HepG2 (cell line): Measurements from ENCODE around the gene NOVA2. TPM values are rescaled to one million over a fixed set of nuclear protein-coding genes. Genes with fewer than 3 reads are reported as not detected.

Experiments used
- FOSL2 ChIP-seq: sonication (generic); formaldehyde crosslinking; IDR thresholded peaks from 2 replicates; pipeline ENCODE4 v1.4.0; 2020; ENCODE audit warnings: missing genetic modification reagents
- GABPA ChIP-seq, 2 experiments: IDR thresholded peaks; 2 replicates each; pipeline ENCODE4 v1.6.1; 2011 to 2016; ENCODE audit warnings: low read depth in 2 of 2, low read length in 1 of 2, missing biosample characterization in 1 of 2, missing genetic modification characterization in 1 of 2
- GLI4 ChIP-seq: sonication (generic); formaldehyde crosslinking; IDR thresholded peaks from 2 replicates; pipeline ENCODE4 v1.5.1; 2020; ENCODE audit warnings: missing genetic modification reagents, mild to moderate bottlenecking, moderate library complexity, borderline replicate concordance
- HOXA3 ChIP-seq: sonication (generic); formaldehyde crosslinking; IDR thresholded peaks from 2 replicates; pipeline ENCODE4 v1.5.0; 2020; ENCODE audit warnings: missing genetic modification reagents
- KLF16 ChIP-seq, 2 experiments: sonication (generic) in 1 of 2; formaldehyde crosslinking in 1 of 2; IDR thresholded peaks; 2 replicates each; pipeline versions ENCODE4 v1.6.1 to v1.8.0; 2016 to 2023; ENCODE audit warnings: missing genetic modification reagents in 2 of 2, missing compliant biosample characterization in 1 of 2
- MEIS2 ChIP-seq: sonication (generic); formaldehyde crosslinking; IDR thresholded peaks from 2 replicates; pipeline ENCODE4 v1.9.0; 2021; ENCODE audit warnings: mild to moderate bottlenecking, missing genetic modification reagents
- SRY ChIP-seq: sonication (generic); formaldehyde crosslinking; IDR thresholded peaks from 2 replicates; pipeline ENCODE4 v1.8.0; 2022; ENCODE audit warnings: mild to moderate bottlenecking, missing genetic modification reagents
- ZNF232 ChIP-seq: sonication (generic); formaldehyde crosslinking; IDR thresholded peaks from 2 replicates; pipeline ENCODE4 v1.4.0; 2020; ENCODE audit warnings: missing genetic modification reagents, borderline replicate concordance
- ZNF331 ChIP-seq: sonication (generic); formaldehyde crosslinking; IDR thresholded peaks from 2 replicates; pipeline ENCODE4 v1.4.0; 2020; ENCODE audit warnings: missing genetic modification reagents
- ZNF713 ChIP-seq: sonication (generic); formaldehyde crosslinking; IDR thresholded peaks from 2 replicates; pipeline ENCODE4 v1.4.0; 2020; ENCODE audit warnings: mild to moderate bottlenecking, missing genetic modification reagents
- polyA plus RNA-seq, 8 experiments: library from polyadenylated mRNA; depleted of rRNA in 3 of 8; stranded (reverse) in 7 of 8; unstranded in 1 of 8; fragments of >200 nt; fragmentation: Illumina TruSeq in 4 of 8; extraction: Trizol in 4 of 8; gene quantifications; 2 replicates each; pipeline versions ENCODE4 v1.2.1 to v1.2.3, GENCODE V29; 2011 to 2016; ENCODE audit warnings: low read depth in 4 of 8, missing spikeins in 1 of 8, mixed read lengths in 1 of 8; ENCODE audit not compliant: insufficient read depth in 1 of 8
- total RNA-seq, 5 experiments: library from RNA; depleted of rRNA; stranded (reverse); fragments of >200 nt; fragmentation: Illumina TruSeq; extraction: Trizol; gene quantifications; 2 replicates each; pipeline ENCODE4 v1.2.3, GENCODE V29; 2016; ENCODE audit warnings: low read depth in 1 of 5
- TF ChIP-seq, protein P1 (sequence below): sonication (generic); formaldehyde crosslinking; IDR thresholded peaks from 2 replicates; pipeline ENCODE4 v1.9.0; 2021; ENCODE audit warnings: missing genetic modification reagents, borderline replicate concordance
- TF ChIP-seq, protein P2 (sequence below): IDR thresholded peaks from 2 replicates; pipeline ENCODE4 v1.6.1; 2018; ENCODE audit warnings: missing genetic modification reagents, mild to moderate bottlenecking, missing compliant biosample characterization
- TF ChIP-seq, protein P3 (sequence below): sonication (generic); formaldehyde crosslinking; IDR thresholded peaks from 2 replicates; pipeline ENCODE4 v1.8.0; 2022; ENCODE audit warnings: mild to moderate bottlenecking, missing genetic modification reagents, borderline replicate concordance
- TF ChIP-seq, protein P4 (sequence below): sonication (generic); formaldehyde crosslinking; IDR thresholded peaks from 2 replicates; pipeline ENCODE4 v1.9.0; 2022; ENCODE audit warnings: missing genetic modification reagents, mild to moderate bottlenecking, borderline replicate concordance
- TF ChIP-seq, protein P5 (sequence below): IDR thresholded peaks from 2 replicates; pipeline ENCODE4 v1.6.1; 2016
- TF ChIP-seq, protein P6 (sequence below): sonication (generic); formaldehyde crosslinking; IDR thresholded peaks from 2 replicates; pipeline ENCODE4 v1.4.0; 2020; ENCODE audit warnings: missing genetic modification reagents

NOVA2 gene
- total and polyA plus RNA-seq, 2 of the 13 experiments (the other 11 are each of a cell fraction or from before 2014, with no cell fraction given) = not detected

DNA sequence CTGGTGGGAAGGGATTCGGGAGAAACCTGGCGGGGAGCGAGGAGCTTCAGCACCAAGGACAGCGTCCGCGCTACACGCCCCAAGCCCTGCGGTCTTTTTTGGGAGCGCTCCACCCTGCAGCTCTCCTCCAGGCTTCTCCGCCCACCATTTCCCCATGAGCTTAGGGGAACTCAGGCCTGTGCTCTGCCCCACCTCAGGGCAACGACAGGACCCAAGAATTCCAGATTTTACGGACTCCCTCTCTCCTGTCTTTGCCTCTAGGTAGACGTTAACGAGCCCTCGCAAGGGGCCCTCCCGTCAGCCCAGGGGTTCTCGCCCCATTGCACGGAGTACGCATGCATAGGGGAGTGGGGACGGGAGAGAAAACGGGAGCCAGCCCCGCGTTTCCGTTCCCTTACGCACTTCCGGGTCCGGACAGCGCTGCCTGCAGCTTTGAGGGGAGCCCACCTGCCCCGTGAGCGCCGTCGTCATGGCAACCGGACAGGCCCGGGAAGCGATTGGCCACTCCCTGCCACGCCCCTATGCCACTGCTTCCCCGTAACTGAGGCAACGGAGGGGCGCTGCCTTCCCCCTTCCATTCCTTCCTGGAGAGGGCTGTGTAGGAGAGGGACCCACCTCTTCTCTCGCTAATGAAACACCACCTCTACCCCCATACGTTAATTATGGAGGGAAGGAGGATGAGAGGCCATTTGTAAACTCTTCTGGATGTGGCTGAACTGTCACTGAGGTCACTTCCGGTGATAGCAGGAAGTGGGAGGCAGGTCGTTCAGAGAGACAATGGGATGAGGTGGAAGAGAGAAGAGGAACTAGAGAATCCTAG lies 20.8 kb downstream of the NOVA2 start (continued):
- TF ChIP-seq, protein P1, sequence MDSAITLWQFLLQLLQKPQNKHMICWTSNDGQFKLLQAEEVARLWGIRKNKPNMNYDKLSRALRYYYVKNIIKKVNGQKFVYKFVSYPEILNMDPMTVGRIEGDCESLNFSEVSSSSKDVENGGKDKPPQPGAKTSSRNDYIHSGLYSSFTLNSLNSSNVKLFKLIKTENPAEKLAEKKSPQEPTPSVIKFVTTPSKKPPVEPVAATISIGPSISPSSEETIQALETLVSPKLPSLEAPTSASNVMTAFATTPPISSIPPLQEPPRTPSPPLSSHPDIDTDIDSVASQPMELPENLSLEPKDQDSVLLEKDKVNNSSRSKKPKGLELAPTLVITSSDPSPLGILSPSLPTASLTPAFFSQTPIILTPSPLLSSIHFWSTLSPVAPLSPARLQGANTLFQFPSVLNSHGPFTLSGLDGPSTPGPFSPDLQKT (CRISPR knock-in tag) = no peak
- TF ChIP-seq GABPA (IDR thresholded peaks at IDR 0.05; ENCODE audit: low read depth, low read length) (peak; percentile 22; the same call in 1 of the 2 replicates), GABPA (CRISPR knock-in tag; IDR thresholded peaks at IDR 0.05; ENCODE audit: low read depth) (peak; percentile 55; the same call in 1 of the 2 replicates), ZNF331 (CRISPR knock-in tag) (peak; percentile 68), ZNF713 (no peak), GLI4 (no peak), ZNF232 (CRISPR knock-in tag) (peak; percentile 92), MEIS2 (CRISPR knock-in tag) (peak; percentile 66; the same call in 1 of the 2 replicates), FOSL2 (peak; percentile 32; the same call in 1 of the 2 replicates), KLF16 (CRISPR knock-in tag; IDR thresholded peaks at IDR 0.05) (peak in 1 of 2 experiments; percentile 68; a peak in 1 of 4 replicates), HOXA3 (CRISPR knock-in tag) (peak; percentile 33; the same call in 1 of the 2 replicates), SRY (CRISPR knock-in tag) (0 out of 2 replicates have a peak, but pooled peaks have one; percentile 49)
- TF ChIP-seq, protein P2, sequence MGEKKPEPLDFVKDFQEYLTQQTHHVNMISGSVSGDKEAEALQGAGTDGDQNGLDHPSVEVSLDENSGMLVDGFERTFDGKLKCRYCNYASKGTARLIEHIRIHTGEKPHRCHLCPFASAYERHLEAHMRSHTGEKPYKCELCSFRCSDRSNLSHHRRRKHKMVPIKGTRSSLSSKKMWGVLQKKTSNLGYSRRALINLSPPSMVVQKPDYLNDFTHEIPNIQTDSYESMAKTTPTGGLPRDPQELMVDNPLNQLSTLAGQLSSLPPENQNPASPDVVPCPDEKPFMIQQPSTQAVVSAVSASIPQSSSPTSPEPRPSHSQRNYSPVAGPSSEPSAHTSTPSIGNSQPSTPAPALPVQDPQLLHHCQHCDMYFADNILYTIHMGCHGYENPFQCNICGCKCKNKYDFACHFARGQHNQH (CRISPR knock-in tag) = peak; percentile 75; the same call in 1 of the 2 replicates
- TF ChIP-seq, protein P3, sequence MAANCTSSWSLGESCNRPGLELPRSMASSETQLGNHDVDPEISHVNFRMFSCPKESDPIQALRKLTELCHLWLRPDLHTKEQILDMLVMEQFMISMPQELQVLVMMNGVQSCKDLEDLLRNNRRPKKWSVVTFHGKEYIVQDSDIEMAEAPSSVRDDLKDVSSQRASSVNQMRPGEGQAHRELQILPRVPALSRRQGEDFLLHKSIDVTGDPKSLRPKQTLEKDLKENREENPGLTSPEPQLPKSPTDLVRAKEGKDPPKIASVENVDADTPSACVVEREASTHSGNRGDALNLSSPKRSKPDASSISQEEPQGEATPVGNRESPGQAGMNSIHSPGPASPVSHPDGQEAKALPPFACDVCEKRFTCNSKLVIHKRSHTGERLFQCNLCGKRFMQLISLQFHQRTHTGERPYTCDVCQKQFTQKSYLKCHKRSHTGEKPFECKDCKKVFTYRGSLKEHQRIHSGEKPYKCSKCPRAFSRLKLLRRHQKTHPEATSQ (CRISPR knock-in tag) = peak; percentile 53; the same call in 1 of the 2 replicates
- TF ChIP-seq, protein P4, sequence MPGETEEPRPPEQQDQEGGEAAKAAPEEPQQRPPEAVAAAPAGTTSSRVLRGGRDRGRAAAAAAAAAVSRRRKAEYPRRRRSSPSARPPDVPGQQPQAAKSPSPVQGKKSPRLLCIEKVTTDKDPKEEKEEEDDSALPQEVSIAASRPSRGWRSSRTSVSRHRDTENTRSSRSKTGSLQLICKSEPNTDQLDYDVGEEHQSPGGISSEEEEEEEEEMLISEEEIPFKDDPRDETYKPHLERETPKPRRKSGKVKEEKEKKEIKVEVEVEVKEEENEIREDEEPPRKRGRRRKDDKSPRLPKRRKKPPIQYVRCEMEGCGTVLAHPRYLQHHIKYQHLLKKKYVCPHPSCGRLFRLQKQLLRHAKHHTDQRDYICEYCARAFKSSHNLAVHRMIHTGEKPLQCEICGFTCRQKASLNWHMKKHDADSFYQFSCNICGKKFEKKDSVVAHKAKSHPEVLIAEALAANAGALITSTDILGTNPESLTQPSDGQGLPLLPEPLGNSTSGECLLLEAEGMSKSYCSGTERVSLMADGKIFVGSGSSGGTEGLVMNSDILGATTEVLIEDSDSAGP (CRISPR knock-in tag) = peak; percentile 27; the same call in 1 of the 2 replicates
- TF ChIP-seq, protein P5, sequence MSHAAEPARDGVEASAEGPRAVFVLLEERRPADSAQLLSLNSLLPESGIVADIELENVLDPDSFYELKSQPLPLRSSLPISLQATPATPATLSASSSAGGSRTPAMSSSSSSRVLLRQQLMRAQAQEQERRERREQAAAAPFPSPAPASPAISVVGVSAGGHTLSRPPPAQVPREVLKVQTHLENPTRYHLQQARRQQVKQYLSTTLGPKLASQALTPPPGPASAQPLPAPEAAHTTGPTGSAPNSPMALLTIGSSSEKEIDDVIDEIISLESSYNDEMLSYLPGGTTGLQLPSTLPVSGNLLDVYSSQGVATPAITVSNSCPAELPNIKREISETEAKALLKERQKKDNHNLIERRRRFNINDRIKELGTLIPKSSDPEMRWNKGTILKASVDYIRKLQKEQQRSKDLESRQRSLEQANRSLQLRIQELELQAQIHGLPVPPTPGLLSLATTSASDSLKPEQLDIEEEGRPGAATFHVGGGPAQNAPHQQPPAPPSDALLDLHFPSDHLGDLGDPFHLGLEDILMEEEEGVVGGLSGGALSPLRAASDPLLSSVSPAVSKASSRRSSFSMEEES = peak; percentile 57; the same call in 1 of the 2 replicates
- TF ChIP-seq, protein P6, sequence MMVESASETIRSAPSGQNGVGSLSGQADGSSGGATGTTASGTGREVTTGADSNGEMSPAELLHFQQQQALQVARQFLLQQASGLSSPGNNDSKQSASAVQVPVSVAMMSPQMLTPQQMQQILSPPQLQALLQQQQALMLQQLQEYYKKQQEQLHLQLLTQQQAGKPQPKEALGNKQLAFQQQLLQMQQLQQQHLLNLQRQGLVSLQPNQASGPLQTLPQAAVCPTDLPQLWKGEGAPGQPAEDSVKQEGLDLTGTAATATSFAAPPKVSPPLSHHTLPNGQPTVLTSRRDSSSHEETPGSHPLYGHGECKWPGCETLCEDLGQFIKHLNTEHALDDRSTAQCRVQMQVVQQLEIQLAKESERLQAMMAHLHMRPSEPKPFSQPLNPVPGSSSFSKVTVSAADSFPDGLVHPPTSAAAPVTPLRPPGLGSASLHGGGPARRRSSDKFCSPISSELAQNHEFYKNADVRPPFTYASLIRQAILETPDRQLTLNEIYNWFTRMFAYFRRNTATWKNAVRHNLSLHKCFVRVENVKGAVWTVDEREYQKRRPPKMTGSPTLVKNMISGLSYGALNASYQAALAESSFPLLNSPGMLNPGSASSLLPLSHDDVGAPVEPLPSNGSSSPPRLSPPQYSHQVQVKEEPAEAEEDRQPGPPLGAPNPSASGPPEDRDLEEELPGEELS (CRISPR knock-in tag) = no peak
